ENCODE measurements around the gene EXD3.
"Not testable (repeated sequence)": the region's sequence is repeated elsewhere in the genome, so short reads cannot be mapped to it uniquely, and the experiment has no call there.

Gene EXD3

DNA sequence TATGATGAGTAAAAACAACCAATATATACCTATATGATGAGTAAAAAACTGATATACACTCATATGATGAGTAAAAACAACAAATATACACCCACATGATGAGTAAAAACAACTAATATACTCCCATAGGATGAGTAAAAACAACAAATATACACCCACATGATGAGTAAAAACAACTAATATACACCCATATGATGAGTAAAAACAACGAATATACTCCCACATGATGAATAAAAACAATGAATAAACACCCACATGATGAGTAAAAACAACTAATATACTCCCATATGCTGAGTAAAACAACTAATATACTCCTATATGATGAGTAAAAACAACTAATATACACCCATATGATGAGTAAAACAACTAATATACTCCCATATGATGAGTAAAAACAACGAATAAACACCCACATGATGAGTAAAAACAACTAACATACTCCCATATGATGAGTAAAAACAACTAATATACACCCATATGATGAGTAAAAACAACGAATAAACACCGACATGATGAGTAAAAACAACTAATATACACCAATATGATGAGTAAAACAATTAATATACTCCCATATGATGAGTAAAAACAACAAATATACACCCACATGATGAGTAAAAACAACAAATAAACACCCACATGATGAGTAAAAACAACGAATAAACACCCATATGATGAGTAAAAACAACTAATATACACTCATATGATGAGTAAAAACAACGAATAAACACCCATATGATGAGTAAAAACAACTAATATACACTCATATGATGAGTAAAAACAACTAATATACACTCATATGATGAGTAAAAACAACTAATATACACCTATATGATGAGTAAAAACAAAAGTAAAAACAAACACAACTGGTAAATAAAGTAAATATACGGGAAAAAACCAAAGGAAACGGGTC is 95.1 kb downstream of the EXD3 start:
- not testable (repeated sequence) for H3K27me3 Mint-ChIP-seq; DNase-seq (ENCODE audit: low spot score in 2 of 2); H3K36me3 Mint-ChIP-seq; H3K9me3 Mint-ChIP-seq; ATAC-seq (ENCODE audit: low read depth); H3K4me1 Mint-ChIP-seq; H3K4me3 Mint-ChIP-seq
- H3K27ac Mint-ChIP-seq, result peak overlapping the region; percentile 84

GRCh38 chr9:137326445-137327065 is 96.4 kb downstream of the EXD3 start:
- H3K27me3 Mint-ChIP-seq, result peaks cover 6% of the 10 kb centered on the region
- peaks cover 4% of the 10 kb centered on the region for H3K9me3 Mint-ChIP-seq
- peaks cover 10% of the 10 kb centered on the region for H3K4me1 Mint-ChIP-seq
- peak; percentile 93 for ATAC-seq (ENCODE audit: low read depth)
- H3K27ac Mint-ChIP-seq, result peak overlapping the region; percentile 84
- peak overlapping the region; percentile 75 for H3K4me3 Mint-ChIP-seq
- H3K36me3 Mint-ChIP-seq, result peaks cover 2% of the 10 kb centered on the region
- DNase-seq (ENCODE audit: low spot score in 2 of 2), result peak in 1 of 2 donors; percentile 66

DNA sequence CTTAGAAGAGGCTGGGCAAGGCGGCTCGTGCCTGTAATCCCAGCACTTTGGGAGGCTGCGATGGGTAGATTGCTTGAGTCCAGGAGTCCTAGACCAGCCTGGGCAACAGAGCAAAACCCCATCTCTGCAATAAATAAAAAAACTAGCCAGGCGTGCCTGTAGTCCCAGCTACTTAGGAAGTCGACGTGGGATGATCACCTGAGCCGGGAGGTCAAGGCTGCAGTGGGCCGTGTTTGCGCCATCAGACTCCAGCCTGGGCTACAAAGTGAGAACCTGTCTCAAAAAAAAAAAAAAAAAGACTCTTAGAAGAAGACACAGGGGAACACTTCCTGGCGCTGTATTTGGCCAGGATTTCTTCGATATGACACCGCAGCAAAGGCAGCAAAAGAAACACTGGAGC is 97.2 kb downstream of the EXD3 start:
- Mint-ChIP-seq H3K4me3 (no peak overlapping the region), H3K9me3 (peaks cover 4% of the 10 kb centered on the region), H3K4me1 (peaks cover 10% of the 10 kb centered on the region), H3K27ac (peak overlapping the region; percentile 84), H3K27me3 (peaks cover 6% of the 10 kb centered on the region), H3K36me3 (peaks cover 2% of the 10 kb centered on the region)
- no peak for DNase-seq (ENCODE audit: low spot score in 2 of 2)
- no peak for ATAC-seq (ENCODE audit: low read depth)

GRCh38 chr9:137325124-137325523 is 97.8 kb downstream of the EXD3 start:
- H3K27me3 Mint-ChIP-seq, result peaks cover 6% of the 10 kb centered on the region
- peaks cover 4% of the 10 kb centered on the region for H3K9me3 Mint-ChIP-seq
- peaks cover 2% of the 10 kb centered on the region for H3K36me3 Mint-ChIP-seq
- no peak for ATAC-seq (ENCODE audit: low read depth)
- DNase-seq (ENCODE audit: low spot score in 2 of 2), result no peak
- peaks cover 14% of the 10 kb centered on the region for H3K4me1 Mint-ChIP-seq
- H3K27ac Mint-ChIP-seq, result no peak overlapping the region
- no peak overlapping the region for H3K4me3 Mint-ChIP-seq

DNA sequence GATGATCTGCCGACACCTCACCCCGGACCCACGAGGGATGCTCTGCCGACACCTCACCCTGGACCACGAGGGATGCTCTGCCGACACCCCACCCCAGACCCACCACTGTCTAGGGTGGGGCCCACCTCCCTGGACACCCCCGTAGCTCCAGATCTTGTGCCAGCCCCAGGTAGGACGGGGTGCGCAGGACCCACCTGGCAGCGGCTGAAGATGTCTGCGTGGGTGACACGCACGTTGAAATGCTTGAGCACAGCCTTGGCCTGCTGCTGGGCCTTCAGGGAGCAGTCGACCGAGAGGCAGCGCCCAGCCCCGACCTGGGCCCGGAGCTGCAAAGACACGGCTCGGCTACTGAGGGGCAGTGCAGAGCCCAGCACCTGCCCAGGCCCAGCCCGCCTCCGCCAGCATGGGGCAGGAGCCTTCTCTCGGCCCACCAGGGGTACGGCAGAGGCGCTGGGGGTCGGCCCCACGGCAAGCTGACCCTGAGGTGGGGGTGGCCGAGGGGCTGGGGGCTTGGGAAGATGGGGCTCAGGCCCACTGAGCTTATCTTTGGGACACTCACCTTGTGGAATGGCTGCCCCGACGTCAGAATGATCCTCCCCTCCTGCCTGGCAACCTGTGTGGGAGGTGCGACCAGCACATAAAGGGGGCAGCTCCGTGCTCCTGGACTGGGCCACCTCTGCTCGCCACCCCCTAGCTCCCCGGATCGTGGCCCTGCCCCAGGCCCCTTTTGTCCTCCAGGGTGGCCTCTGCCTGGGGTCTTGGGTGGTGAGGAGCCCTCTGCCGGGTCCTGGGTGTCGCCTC is 99.2 kb downstream of the EXD3 start:
- H3K27me3 Mint-ChIP-seq, result peaks cover 6% of the 10 kb centered on the region
- H3K4me1 Mint-ChIP-seq, result peaks cover 14% of the 10 kb centered on the region
- H3K36me3 Mint-ChIP-seq, result peaks cover 2% of the 10 kb centered on the region
- H3K4me3 Mint-ChIP-seq, result no peak overlapping the region
- no peak overlapping the region for H3K27ac Mint-ChIP-seq
- no peak for DNase-seq (ENCODE audit: low spot score in 2 of 2)
- no peak for ATAC-seq (ENCODE audit: low read depth)
- H3K9me3 Mint-ChIP-seq, result peaks cover 4% of the 10 kb centered on the region

DNA sequence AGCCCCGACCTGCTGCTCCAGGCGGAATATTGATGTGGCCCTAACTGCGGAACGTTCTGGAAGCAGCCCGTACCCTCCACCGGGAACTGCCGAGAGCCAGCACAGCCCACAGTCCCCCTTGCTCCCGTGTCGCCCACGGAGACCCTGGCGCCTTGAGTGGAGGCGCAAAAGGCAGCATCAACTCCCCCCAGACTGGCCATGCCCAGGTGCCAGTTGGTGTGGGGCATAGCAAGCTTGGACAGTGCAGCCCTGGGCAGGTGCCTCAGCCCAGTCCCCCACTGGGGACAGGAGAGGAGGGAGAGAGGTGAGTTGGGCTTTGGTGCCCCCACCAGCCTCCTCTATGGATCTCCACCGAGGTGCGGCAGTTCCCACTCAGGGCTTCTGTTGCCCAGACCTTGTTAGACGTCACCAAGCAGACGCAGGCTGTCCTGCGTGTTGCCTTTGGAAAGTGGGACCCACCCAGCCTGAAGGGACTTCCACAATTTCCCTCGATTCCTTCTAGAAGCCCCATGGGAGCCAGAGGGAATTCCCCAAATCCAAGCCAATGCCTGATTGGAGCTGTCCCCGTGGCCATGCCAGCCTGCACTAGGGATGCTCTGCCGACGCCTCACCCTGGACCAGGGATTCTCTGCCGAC is 101.1 kb downstream of the EXD3 start:
- no peak overlapping the region for H3K27ac Mint-ChIP-seq
- H3K4me3 Mint-ChIP-seq, result no peak overlapping the region
- H3K9me3 Mint-ChIP-seq, result peaks cover 1% of the 10 kb centered on the region
- peaks cover 2% of the 10 kb centered on the region for H3K27me3 Mint-ChIP-seq
- peaks cover 12% of the 10 kb centered on the region for H3K4me1 Mint-ChIP-seq
- peaks cover 1% of the 10 kb centered on the region for H3K36me3 Mint-ChIP-seq
- no peak for ATAC-seq (ENCODE audit: low read depth)
- no peak for DNase-seq (ENCODE audit: low spot score in 2 of 2)

- ATAC-seq (ENCODE audit: low read depth) (peak; percentile 85), DNase-seq (ENCODE audit: low spot score in 2 of 2) (peak in 1 of 2 donors; percentile 44)
- Mint-ChIP-seq H3K4me3 (peak overlapping the region; percentile 60), H3K9me3 (no peaks in the 10 kb centered on the region), H3K27ac (no peak overlapping the region), H3K27me3 (peaks cover 3% of the 10 kb centered on the region), H3K36me3 (no peaks in the 10 kb centered on the region), H3K4me1 (peaks cover 5% of the 10 kb centered on the region)
Measured at GRCh38 chr9:137320555-137321384, 102.2 kb downstream of the EXD3 start.

DNA sequence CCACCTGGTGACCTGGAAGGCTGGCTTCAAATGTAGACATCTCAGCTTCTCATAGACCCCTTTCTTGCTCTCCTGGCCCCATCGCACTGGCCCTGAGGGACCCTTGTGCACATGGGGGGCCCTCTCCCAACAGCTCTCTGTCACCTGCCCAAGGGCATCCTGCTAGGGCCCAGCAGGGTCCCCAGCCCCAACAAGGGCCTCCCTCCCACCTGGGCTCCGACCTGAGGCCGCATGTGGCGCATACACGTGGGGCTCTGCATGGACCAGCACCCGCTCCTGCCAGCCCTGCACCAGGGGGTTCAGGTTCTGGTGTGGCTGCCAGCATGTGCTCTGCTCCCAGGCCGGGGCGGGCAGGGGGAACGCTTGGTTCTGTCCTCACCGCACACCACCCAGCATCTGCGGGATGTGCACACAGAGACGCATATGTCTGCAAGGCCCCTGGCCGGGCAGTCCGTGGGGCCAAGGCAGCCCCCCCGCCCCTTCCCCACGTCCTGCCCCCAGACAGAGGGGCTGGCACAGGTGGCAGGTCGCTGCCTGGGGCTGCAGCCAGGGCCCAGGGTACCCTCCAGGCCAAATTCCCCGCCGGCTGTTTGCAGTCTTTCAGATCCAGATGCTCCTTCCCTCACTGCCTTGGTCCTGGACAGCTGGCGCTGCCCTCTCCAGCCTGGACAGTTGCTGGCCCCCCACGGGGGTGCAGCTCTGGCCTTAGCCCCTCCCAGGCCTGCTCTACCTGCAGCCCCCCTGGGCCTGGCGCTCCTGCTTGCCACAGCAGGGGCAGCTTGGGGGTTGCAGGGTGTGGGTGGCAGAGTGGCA is 103.0 kb downstream of the EXD3 start:
- Mint-ChIP-seq H3K9me3 (no peaks in the 10 kb centered on the region), H3K4me1 (peaks cover 5% of the 10 kb centered on the region), H3K27me3 (peaks cover 3% of the 10 kb centered on the region), H3K4me3 (no peak overlapping the region), H3K27ac (no peak overlapping the region), H3K36me3 (no peaks in the 10 kb centered on the region)
- peak in 1 of 2 donors; percentile 19 for DNase-seq (ENCODE audit: low spot score in 2 of 2)
- no peak for ATAC-seq (ENCODE audit: low read depth)

DNA sequence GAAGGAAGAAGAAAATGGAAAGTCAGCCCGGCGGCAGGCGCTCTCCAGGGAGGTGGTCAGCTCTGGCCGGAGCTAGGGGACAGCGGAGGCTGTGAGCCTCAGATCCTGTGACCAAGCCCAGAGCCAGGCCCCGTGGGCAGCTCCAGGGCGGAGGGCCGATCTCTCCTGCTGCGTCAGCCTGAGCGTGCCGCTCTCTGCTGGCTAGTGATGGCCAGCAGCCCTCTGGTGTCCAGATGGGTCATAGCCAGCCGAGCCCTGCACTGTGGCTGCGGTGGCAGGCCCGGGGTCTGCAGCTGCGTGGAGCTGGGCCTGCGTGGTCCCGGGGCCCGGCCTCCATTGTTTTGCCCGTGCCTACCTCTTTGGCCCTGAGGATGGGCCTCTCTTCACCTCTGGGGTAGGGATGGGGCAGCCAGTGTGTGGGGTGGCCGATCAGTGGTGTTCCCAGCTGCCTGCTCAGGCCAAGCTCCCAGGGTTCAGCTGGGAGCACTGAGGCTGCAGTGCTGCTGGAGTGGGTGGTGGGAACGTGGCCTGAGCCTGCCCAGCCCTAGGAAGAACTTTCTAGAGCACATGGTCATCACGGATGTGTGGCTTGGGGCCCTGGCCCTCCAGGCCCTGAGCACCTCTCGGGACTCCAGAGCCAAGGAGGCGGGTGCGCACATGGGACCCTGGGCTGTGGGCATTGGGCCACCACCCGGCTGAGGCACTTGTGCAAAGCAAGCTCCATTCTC is 103.8 kb downstream of the EXD3 start:
- DNase-seq (ENCODE audit: low spot score in 2 of 2) (peak in 1 of 2 donors; percentile 14), ATAC-seq (ENCODE audit: low read depth) (no peak)
- no peaks in the 10 kb centered on the region for H3K9me3 Mint-ChIP-seq
- H3K4me1 Mint-ChIP-seq, result peaks cover 5% of the 10 kb centered on the region
- H3K27ac Mint-ChIP-seq, result no peak overlapping the region
- H3K4me3 Mint-ChIP-seq, result no peak overlapping the region
- H3K27me3 Mint-ChIP-seq, result peaks cover 3% of the 10 kb centered on the region
- no peaks in the 10 kb centered on the region for H3K36me3 Mint-ChIP-seq

DNA sequence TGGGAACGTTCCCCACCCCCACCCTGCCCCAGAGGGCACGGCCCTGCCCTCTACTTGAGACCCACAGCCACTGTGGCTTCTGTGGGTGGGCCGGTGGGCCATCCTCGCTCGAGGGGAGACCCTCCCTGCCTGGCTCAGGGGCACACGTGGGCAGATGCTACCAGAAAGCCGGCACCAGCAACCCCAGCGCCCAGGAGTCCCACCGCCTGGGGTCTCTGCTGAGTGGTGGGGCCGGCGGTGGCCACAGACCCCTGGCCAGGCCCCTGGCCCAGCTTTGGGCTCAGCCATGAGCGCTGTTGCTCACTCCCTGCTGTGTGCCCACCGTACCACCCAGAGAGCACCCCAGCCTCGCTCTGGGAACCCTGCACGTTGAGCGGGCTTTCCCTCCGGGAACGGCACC is 104.4 kb downstream of the EXD3 start:
- H3K4me1 Mint-ChIP-seq, result peaks cover 5% of the 10 kb centered on the region
- H3K27ac Mint-ChIP-seq, result no peak overlapping the region
- no peak for ATAC-seq (ENCODE audit: low read depth)
- no peak overlapping the region for H3K4me3 Mint-ChIP-seq
- no peaks in the 10 kb centered on the region for H3K9me3 Mint-ChIP-seq
- H3K27me3 Mint-ChIP-seq, result peaks cover 3% of the 10 kb centered on the region
- H3K36me3 Mint-ChIP-seq, result no peaks in the 10 kb centered on the region
- peak in 1 of 2 donors; percentile 9 for DNase-seq (ENCODE audit: low spot score in 2 of 2)

DNA sequence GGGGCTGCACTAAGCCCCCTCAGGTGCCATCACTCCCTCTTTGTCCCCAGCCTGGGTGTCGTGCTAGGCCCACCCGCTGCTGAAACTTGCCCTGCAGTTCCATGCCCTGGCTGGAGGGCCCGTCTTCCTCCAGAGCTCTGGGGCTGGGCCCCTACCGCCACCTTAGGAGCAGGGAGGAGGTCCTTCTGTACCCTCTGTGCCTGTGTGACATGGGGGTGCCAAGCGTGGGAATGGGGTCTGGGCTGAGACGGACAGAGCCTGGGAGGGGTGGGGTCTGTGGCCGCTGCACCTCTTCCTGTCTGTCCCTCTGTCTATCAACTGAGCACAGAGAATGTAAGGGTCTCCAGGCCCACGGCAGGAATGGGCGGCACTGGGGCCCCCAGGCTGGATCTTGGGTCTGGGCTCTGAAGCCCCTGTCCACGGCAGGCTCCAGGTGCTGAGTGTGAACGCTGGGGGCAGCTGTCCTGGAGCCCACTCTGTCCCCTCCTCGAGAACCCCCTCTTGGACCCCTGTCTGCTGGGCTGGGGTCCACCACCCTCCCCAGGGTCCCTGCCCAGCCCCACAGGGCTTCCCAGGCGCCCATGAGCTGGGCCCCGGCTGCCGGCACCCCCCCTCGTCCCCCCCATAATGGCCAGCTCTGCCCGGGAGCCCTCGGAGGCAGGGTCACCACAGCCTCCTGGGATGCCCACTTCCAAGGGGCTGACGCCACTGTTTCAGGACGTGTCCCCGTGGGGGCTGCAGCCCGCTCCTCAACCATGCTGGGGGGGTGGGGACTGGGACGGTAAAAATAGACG is 105.0 kb downstream of the EXD3 start:
- Mint-ChIP-seq H3K27ac (no peak overlapping the region), H3K36me3 (no peaks in the 10 kb centered on the region), H3K27me3 (peaks cover 3% of the 10 kb centered on the region), H3K9me3 (no peaks in the 10 kb centered on the region), H3K4me3 (no peak overlapping the region), H3K4me1 (peaks cover 5% of the 10 kb centered on the region)
- ATAC-seq (ENCODE audit: low read depth), result no peak
- DNase-seq (ENCODE audit: low spot score in 2 of 2), result peak in 1 of 2 donors; percentile 16

Data from memory B cell (primary cell).